Measurements from ENCODE around the gene IFI27. TPM values are rescaled to one million over a fixed set of nuclear protein-coding genes. Genes with fewer than 3 reads are reported as not detected.

The IFI27 gene
- total RNA-seq, 1 donor from 2014 or later = 1,022 TPM

DNA sequence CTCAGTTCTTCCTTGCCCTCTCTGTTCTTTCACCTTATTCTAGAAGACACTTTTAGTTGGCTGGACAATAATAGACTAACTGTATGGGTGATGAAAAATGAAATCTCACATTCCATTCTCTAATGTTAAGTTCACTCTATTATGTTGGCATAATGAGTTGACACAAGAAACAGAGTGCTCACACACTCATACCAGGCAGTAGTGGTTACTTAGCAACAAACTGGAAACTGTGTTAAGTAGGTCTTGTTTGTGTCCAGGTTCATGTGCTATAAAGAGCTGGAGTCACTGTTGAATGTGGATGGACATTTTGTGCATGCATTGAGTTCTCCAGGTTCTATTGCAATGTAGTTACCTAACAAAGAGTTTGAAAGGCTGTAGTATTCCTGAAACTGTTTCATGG is 46.7 kb downstream of the IFI27 start:
- H2AFZ ChIP-seq (ENCODE audit: low read depth, low read length) = no peak overlapping the region
- no peak for TF ChIP-seq EZH2 (IDR thresholded peaks at IDR 0.05; ENCODE audit: insufficient read depth, low read length)
- TF ChIP-seq, protein P1, sequence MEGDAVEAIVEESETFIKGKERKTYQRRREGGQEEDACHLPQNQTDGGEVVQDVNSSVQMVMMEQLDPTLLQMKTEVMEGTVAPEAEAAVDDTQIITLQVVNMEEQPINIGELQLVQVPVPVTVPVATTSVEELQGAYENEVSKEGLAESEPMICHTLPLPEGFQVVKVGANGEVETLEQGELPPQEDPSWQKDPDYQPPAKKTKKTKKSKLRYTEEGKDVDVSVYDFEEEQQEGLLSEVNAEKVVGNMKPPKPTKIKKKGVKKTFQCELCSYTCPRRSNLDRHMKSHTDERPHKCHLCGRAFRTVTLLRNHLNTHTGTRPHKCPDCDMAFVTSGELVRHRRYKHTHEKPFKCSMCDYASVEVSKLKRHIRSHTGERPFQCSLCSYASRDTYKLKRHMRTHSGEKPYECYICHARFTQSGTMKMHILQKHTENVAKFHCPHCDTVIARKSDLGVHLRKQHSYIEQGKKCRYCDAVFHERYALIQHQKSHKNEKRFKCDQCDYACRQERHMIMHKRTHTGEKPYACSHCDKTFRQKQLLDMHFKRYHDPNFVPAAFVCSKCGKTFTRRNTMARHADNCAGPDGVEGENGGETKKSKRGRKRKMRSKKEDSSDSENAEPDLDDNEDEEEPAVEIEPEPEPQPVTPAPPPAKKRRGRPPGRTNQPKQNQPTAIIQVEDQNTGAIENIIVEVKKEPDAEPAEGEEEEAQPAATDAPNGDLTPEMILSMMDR (IDR thresholded peaks at IDR 0.05; ENCODE audit: insufficient read depth, low read depth, low read length) = no peak
- no peaks in the 10 kb centered on the region for H4K20me1 ChIP-seq (ENCODE audit: insufficient read depth, low read length)
- no peaks in the 10 kb centered on the region for H3K36me3 ChIP-seq (ENCODE audit: insufficient read depth, low read length)
- Mint-ChIP-seq H3K27ac (ENCODE audit: unreplicated experiment) (no peak overlapping the region), H3K27me3 (ENCODE audit: low read depth, unreplicated experiment) (peaks cover 27% of the 10 kb centered on the region), H3K9me3 (ENCODE audit: unreplicated experiment) (peaks cover 9% of the 10 kb centered on the region), H3K4me1 (ENCODE audit: low read depth, unreplicated experiment) (peaks cover 2% of the 10 kb centered on the region), H3K36me3 (ENCODE audit: low read depth, unreplicated experiment) (peaks cover 2% of the 10 kb centered on the region), H3K4me3 (ENCODE audit: unreplicated experiment) (no peak overlapping the region)
- FAIRE-seq = no peak
- no peaks in the 10 kb centered on the region for H3K9me3 ChIP-seq (ENCODE audit: insufficient read depth, low read depth, low read length)
- peaks cover 9% of the 10 kb centered on the region for H3K27me3 ChIP-seq (ENCODE audit: insufficient read depth, low read length)
- no peak overlapping the region for H3K27ac ChIP-seq (ENCODE audit: low read depth, low read length)
- no peak overlapping the region for H3K9ac ChIP-seq (ENCODE audit: low read length)
- no peak for DNase-seq (ENCODE audit: low read depth)
- no peak overlapping the region for H3K4me3 ChIP-seq (ENCODE audit: insufficient read depth, low read depth, low read length)
- no peaks in the 10 kb centered on the region for H3K79me2 ChIP-seq (ENCODE audit: insufficient read depth, low read length)
- no peak overlapping the region for H3K4me2 ChIP-seq (ENCODE audit: low read length)
- no peaks in the 10 kb centered on the region for H3K4me1 ChIP-seq (ENCODE audit: insufficient read depth, low read length)

DNA sequence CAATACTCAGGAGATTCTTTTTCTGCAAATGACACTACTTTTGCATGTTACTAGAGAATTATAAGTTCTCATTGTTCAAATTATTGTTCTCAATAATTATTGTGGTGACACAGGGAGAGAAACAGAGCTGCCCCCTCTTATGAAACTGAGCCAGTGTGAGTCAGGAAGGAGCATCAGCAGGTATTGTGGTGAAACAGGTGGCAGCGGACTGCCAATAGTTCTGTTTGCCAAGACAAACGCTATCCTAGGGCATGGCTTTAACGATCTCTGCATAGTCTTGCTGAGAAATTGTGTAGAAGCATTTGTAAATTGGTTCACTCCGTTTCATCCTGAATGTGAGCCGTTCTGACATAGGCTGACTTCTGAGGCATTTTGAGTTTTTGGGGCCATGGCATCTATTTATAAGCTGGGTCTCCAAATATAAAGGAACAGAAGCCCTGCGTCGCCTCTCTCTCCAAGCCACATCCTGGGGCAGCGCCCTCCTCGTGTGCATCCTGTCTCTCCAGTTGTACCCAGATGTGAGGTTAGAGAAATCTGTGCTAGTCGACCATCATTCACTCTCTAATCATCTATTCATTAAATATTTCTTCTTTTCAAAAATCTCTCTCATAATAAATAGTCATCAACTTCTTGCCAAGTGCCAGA is 47.8 kb downstream of the IFI27 start:
- Mint-ChIP-seq H3K4me1 (ENCODE audit: low read depth, unreplicated experiment) (peaks cover 2% of the 10 kb centered on the region), H3K4me3 (ENCODE audit: unreplicated experiment) (no peak overlapping the region), H3K27ac (ENCODE audit: unreplicated experiment) (no peak overlapping the region), H3K36me3 (ENCODE audit: low read depth, unreplicated experiment) (peaks cover 2% of the 10 kb centered on the region), H3K9me3 (ENCODE audit: unreplicated experiment) (peaks cover 9% of the 10 kb centered on the region), H3K27me3 (ENCODE audit: low read depth, unreplicated experiment) (peaks cover 16% of the 10 kb centered on the region)
- Histone ChIP-seq H3K4me1 (ENCODE audit: insufficient read depth, low read length) (no peaks in the 10 kb centered on the region), H3K9ac (ENCODE audit: low read length) (no peak overlapping the region), H2AFZ (ENCODE audit: low read depth, low read length) (no peak overlapping the region), H3K4me3 (ENCODE audit: insufficient read depth, low read depth, low read length) (no peak overlapping the region), H3K79me2 (ENCODE audit: insufficient read depth, low read length) (no peaks in the 10 kb centered on the region), H3K9me3 (ENCODE audit: insufficient read depth, low read depth, low read length) (no peaks in the 10 kb centered on the region), H3K27me3 (ENCODE audit: insufficient read depth, low read length) (peaks cover 10% of the 10 kb centered on the region), H3K4me2 (ENCODE audit: low read length) (no peak overlapping the region), H3K27ac (ENCODE audit: low read depth, low read length) (no peak overlapping the region), H3K36me3 (ENCODE audit: insufficient read depth, low read length) (no peaks in the 10 kb centered on the region), H4K20me1 (ENCODE audit: insufficient read depth, low read length) (no peaks in the 10 kb centered on the region)
- no peak for FAIRE-seq
- no peak for DNase-seq (ENCODE audit: low read depth)
- TF ChIP-seq, protein P1 (IDR thresholded peaks at IDR 0.05; ENCODE audit: insufficient read depth, low read depth, low read length) = no peak
- TF ChIP-seq EZH2 (IDR thresholded peaks at IDR 0.05; ENCODE audit: insufficient read depth, low read length) = no peak

DNA sequence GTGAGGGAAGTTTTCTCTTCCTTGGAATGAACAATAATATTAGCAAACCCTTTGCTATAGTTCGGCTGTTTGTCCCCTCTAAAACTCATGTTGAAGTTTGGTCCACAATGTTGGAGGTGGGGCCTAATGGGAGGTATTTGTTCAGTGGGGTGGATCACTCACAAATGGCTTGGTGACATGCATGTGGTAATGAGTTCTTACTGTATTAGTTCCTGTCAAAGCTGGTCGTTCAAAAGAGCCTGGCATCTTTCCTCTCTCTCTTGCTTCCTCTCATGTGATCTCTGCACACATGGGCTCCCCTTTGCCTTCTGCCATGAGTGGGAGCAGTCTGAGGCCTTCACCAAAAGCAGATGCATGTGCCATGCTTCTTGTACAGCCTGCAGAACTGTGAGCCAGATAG is 50.5 kb downstream of the IFI27 start:
- Histone ChIP-seq H2AFZ (ENCODE audit: low read depth, low read length) (no peak overlapping the region), H3K9ac (ENCODE audit: low read length) (no peak overlapping the region), H3K27me3 (ENCODE audit: insufficient read depth, low read length) (peaks cover 26% of the 10 kb centered on the region), H4K20me1 (ENCODE audit: insufficient read depth, low read length) (no peaks in the 10 kb centered on the region), H3K27ac (ENCODE audit: low read depth, low read length) (no peak overlapping the region), H3K4me1 (ENCODE audit: insufficient read depth, low read length) (peaks cover 2% of the 10 kb centered on the region), H3K36me3 (ENCODE audit: insufficient read depth, low read length) (no peaks in the 10 kb centered on the region), H3K4me2 (ENCODE audit: low read length) (no peak overlapping the region), H3K9me3 (ENCODE audit: insufficient read depth, low read depth, low read length) (no peaks in the 10 kb centered on the region), H3K4me3 (ENCODE audit: insufficient read depth, low read depth, low read length) (no peak overlapping the region), H3K79me2 (ENCODE audit: insufficient read depth, low read length) (no peaks in the 10 kb centered on the region)
- DNase-seq (ENCODE audit: low read depth) (no peak), FAIRE-seq (no peak)
- Mint-ChIP-seq H3K4me3 (ENCODE audit: unreplicated experiment) (no peak overlapping the region), H3K4me1 (ENCODE audit: low read depth, unreplicated experiment) (peaks cover 6% of the 10 kb centered on the region), H3K36me3 (ENCODE audit: low read depth, unreplicated experiment) (peaks cover 2% of the 10 kb centered on the region), H3K27me3 (ENCODE audit: low read depth, unreplicated experiment) (peaks cover 26% of the 10 kb centered on the region), H3K9me3 (ENCODE audit: unreplicated experiment) (peaks cover 3% of the 10 kb centered on the region), H3K27ac (ENCODE audit: unreplicated experiment) (no peak overlapping the region)
- TF ChIP-seq, protein P1 (IDR thresholded peaks at IDR 0.05; ENCODE audit: insufficient read depth, low read depth, low read length) = no peak
- TF ChIP-seq EZH2 (IDR thresholded peaks at IDR 0.05; ENCODE audit: insufficient read depth, low read length) = no peak

Data from astrocyte (in vitro differentiated cells and primary cell).